Cardiac fibroblast (primary cell): ENCODE results near the gene PCDHB4.
"Not testable (repeated sequence)": the region's sequence is repeated elsewhere in the genome, so short reads cannot be mapped to it uniquely, and the experiment has no call there.

ENCODE experiments used
- DNase-seq, 2 donors: peaks; one replicate each; pipeline versions ENCODE4 v3.0.0 to v3.0.0-alpha.2; 2010; ENCODE audit warnings: low read depth in 2 of 2
- H3K4me3 ChIP-seq, 2 donors: replicated peaks in 1 of 2; 1 replicate in 1 of 2; 2 replicates in 1 of 2; pipeline ENCODE4 v1.5.1; 2011; ENCODE audit warnings: low read depth in 2 of 2, low read length in 2 of 2, mild to moderate bottlenecking in 2 of 2, moderate library complexity in 1 of 2
- TF ChIP-seq, protein P1 (sequence below): IDR thresholded peaks from one replicate; pipeline ENCODE4 v1.5.1; 2011; ENCODE audit warnings: low read depth, mild to moderate bottlenecking, low read length, inconsistent platforms

The PCDHB4 gene

DNA sequence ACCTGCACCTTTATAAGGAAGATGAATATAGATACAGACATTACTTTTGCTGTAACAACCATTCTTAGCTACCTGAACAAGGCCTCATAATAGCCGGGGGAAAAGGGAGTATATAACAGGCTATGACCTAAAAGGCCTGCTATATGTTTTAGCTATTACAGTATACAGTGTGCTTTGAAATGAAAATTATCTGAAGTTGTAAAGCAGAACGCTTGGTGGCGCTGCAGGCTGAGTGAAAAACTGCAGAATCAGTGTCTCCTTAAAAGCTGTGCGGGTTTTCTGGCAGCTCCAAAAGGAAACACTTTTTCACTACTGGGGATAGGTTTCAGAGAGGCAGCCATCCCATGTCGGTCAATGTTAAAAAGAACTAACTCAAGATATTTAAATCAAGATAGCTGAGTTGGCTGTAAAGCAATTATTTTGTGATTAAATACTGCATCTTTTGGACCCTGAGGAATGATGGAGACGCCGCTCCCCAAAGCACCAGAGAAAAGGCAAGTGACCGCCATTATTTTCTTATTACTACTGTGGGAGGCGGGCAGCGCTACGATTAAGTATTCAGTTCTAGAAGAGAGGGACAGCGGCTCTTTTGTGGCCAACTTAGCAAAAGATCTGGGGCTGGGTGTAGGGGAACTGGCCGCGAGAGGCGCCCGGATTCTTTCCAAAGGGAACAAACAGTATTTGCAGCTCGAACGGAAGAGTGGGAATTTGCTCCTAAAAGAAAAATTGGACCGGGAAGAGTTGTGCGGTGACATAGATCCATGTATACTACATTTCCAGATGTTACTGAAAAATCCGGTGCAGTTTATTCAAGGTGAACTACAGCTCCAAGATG is 34.1 kb downstream of the PCDHB4 start:
- TF ChIP-seq, protein P1, sequence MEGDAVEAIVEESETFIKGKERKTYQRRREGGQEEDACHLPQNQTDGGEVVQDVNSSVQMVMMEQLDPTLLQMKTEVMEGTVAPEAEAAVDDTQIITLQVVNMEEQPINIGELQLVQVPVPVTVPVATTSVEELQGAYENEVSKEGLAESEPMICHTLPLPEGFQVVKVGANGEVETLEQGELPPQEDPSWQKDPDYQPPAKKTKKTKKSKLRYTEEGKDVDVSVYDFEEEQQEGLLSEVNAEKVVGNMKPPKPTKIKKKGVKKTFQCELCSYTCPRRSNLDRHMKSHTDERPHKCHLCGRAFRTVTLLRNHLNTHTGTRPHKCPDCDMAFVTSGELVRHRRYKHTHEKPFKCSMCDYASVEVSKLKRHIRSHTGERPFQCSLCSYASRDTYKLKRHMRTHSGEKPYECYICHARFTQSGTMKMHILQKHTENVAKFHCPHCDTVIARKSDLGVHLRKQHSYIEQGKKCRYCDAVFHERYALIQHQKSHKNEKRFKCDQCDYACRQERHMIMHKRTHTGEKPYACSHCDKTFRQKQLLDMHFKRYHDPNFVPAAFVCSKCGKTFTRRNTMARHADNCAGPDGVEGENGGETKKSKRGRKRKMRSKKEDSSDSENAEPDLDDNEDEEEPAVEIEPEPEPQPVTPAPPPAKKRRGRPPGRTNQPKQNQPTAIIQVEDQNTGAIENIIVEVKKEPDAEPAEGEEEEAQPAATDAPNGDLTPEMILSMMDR = no peak
- DNase-seq = no peak
- H3K4me3 ChIP-seq = no peak overlapping the region

DNA sequence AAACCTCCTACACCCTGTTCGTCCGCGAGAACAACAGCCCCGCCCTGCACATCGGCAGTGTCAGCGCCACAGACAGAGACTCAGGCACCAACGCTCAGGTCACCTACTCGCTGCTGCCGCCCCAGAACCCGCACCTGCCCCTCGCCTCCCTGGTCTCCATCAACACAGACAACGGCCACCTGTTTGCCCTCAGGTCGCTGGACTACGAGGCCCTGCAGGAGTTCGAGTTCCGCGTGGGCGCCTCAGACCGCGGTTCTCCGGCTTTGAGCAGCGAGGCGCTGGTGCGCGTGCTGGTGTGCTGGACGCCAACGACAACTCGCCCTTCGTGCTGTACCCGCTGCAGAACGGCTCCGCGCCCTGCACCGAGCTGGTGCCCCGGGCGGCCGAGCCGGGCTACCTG is 35.7 kb downstream of the PCDHB4 start:
- H3K4me3 ChIP-seq, DNase-seq: not testable (repeated sequence)

GRCh38 chr5:141157901-141158300 is 36.3 kb downstream of the PCDHB4 start:
- H3K4me3 ChIP-seq, DNase-seq: not testable (repeated sequence)

DNA sequence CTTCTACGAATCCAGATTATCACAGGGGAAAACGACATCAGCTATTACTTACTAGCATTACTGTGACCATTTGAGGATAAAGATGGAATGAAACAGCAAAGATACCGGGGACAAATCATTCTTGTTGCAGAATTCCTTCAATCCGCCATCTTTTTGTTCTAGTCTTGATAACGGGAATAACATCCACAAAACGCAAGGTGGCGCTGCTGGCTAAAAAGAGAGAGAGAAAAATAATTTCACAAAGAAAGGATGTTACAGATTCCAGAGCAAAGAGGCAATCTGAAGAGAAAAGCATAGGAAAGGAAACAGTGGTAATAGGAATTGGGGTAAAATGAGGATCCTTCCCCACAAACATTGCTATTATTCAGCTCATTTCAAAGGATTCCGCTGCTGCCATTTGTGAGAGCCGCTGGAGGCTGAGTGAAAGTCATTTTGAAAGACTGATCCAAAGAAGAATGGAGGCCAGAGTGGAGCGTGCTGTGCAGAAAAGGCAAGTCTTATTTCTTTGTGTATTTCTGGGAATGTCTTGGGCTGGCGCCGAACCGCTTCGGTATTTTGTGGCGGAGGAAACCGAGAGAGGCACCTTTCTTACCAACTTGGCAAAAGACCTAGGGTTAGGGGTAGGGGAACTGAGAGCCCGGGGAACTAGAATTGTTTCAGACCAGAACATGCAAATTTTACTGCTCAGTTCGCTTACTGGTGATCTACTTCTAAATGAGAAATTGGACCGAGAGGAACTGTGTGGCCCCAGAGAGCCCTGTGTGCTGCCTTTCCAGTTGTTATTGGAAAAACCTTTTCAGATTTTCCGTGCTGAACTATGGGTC is 51.0 kb downstream of the PCDHB4 start, which contains the start of gene PCDHB7:
Gene PCDHB7, plus strand, starts transcription at position 264 of the 824 bp plus-strand sequence. Its CDS starts 192 bp downstream, at position 456.
- H3K4me3 ChIP-seq = no peak within 1 kb of the TSS
- DNase-seq = peak; percentile 16 to 45
- TF ChIP-seq, protein P1 = peak; percentile 32

DNA sequence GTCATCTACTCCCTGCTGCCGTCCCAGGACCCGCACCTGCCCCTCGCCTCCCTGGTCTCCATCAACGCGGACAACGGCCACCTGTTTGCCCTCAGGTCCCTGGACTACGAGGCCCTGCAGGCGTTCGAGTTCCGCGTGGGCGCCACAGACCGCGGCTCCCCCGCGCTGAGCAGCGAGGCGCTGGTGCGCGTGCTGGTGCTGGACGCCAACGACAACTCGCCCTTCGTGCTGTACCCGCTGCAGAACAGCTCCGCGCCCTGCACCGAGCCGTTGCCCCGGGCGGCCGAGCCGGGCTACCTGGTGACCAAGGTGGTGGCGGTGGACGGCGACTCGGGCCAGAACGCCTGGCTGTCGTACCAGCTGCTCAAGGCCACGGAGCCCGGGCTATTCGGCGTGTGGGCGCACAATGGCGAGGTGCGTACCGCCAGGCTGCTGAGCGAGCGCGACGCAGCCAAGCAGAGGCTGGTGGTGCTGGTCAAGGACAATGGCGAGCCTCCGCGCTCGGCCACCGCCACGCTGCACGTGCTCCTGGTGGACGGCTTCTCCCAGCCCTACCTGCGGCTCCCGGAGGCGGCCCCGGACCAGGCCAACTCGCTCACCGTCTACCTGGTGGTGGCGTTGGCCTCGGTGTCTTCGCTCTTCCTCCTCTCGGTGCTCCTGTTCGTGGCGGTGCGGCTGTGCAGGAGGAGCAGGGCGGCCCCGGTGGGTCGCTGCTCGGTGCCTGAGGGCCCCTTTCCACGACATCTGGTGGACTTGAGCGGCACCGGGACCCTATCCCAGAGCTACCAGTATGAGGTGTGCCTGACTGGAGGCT is 52.9 kb downstream of the PCDHB4 start:
- DNase-seq, H3K4me3 ChIP-seq: not testable (repeated sequence)
